ENCODE data around the gene ARID3B. TPM values are rescaled to one million over a fixed set of nuclear protein-coding genes. Genes with fewer than 3 reads are reported as not detected.
A peak's percentile ranks its signal among the peaks of the same experiment; 100 is the strongest.

ARID3B gene
- total RNA-seq, 1 experiment from 2014 or later, result 8.1 TPM

- no peak for TF ChIP-seq ATF3 (IDR thresholded peaks at IDR 0.05)
- TF ChIP-seq YY1 (IDR thresholded peaks at IDR 0.05; ENCODE audit: extremely low read depth, insufficient replicate concordance, low read depth, low read length), result no peak
- TF ChIP-seq EZH2phosphoT487 (IDR thresholded peaks at IDR 0.05; ENCODE audit: borderline replicate concordance), result no peak
Observed at GRCh38 chr15:74613953-74614743, 73.1 kb downstream of the ARID3B start (continued).

- DNase-seq (ENCODE audit: low read depth, low spot score) (no peak), ATAC-seq (peak; percentile 64)
- ChIA-PET POLR2A (interaction anchor here (0.9 kb wide), 1 partner anchor 74 kb away, joined by 4 read pairs; the partner anchor contains the start of gene ARID3B), RAD21 (ENCODE audit: low non-redundant PET in 1 of 2, low total read pairs in 2 of 2, uncharacterized antibody in 2 of 2, unreplicated experiment in 2 of 2) (no interaction called here), CTCF (interaction anchor here (0.8 to 1.2 kb wide), 2 partner anchors 113 to 240 kb away, joined by 3 to 4 read pairs; no protein-coding TSS in a partner anchor)
- TF ChIP-seq EGR1 (IDR thresholded peaks at IDR 0.05; ENCODE audit: low read depth) (no peak), POLR2AphosphoS5 (IDR thresholded peaks at IDR 0.05; ENCODE audit: low read depth, low read length) (peak; percentile 55)
- H3K9me3 ChIP-seq (ENCODE audit: control insufficient read depth in 1 of 2, insufficient read depth in 1 of 2, low read depth in 1 of 2, low read length in 2 of 2), result no peaks in the 10 kb centered on the region
- BruUV-seq (replicated peaks), result TSS peak; percentile 79
- peaks cover 43% of the 10 kb centered on the region for H3K79me2 ChIP-seq (ENCODE audit: insufficient read depth, low read length)
- peaks cover 9 to 27% of the 10 kb centered on the region in 2 experiments; a peak in 3 of 4 replicates for H3K4me1 ChIP-seq (ENCODE audit: control insufficient read depth in 1 of 2, insufficient read depth in 2 of 2, low read length in 2 of 2)
- H3K4me3 ChIP-seq (replicated peaks in 1 of 2; ENCODE audit: low read depth in 1 of 2, low read length in 2 of 2), result peak overlapping the region; percentile 99
- no peaks in the 10 kb centered on the region for H3K9me2 ChIP-seq (ENCODE audit: insufficient read depth)
- H3K4me2 ChIP-seq (ENCODE audit: low read length), result peak overlapping the region; percentile 92
- no peaks in the 10 kb centered on the region for H3K27me3 ChIP-seq (ENCODE audit: insufficient read depth, low read length)
- peak overlapping the region; percentile 90 for H3K27ac ChIP-seq (ENCODE audit: low read depth, low read length)
- H3K9ac ChIP-seq (ENCODE audit: low read length), result peak overlapping the region; percentile 99
- intact Hi-C loops (cut with micrococcal nuclease), result loop anchor here (1.0 to 2.0 kb wide), 2 partner anchors 74 to 154 kb away; partner anchors contain the start of genes ARID3B and UBL7
- H4K20me1 ChIP-seq (ENCODE audit: insufficient read depth), result no peaks in the 10 kb centered on the region
- H2AFZ ChIP-seq (ENCODE audit: low read depth, low read length, poor library complexity, severe bottlenecking), result no peak overlapping the region
- H3K36me3 ChIP-seq (ENCODE audit: control insufficient read depth in 1 of 2, insufficient read depth in 2 of 2, low read length in 2 of 2), result peaks cover 0 to 7% of the 10 kb centered on the region in 2 experiments; a peak in 2 of 4 replicates
Observed at GRCh38 chr15:74614744-74615507, 73.9 kb downstream of the ARID3B start.
